ENCODE data around the gene ST6GAL1. TPM values are rescaled to one million over a fixed set of nuclear protein-coding genes. Genes with fewer than 3 reads are reported as not detected.

ST6GAL1 gene
- total RNA-seq, 1 experiment from 2014 or later: 15.6 TPM

DNA sequence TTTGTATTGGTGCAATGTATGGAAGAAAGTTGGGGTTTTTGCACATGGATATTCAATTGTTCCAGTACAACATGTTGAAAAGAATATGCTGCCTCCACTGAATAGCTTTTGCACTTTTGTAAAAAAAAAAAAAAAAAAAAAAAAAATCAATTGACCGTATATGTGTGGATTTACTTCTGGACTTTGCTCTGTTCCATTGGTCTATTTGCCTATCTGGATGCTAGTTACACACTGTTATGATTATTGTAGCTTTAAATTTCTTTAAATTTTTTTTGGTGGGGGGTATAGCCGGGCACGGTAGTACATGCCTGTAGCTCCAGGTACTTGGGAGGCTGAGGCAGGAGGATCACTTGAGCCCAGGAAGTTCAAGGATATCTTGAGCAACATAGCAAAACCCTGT lies 156.5 kb downstream of the ST6GAL1 start:
- Histone ChIP-seq H3K27me3 (ENCODE audit: insufficient read depth, low read length) (no peaks in the 10 kb centered on the region), H3K4me2 (ENCODE audit: low read length) (no peak overlapping the region), H2AFZ (ENCODE audit: low read depth, low read length, poor library complexity, severe bottlenecking) (no peak overlapping the region), H3K9me2 (ENCODE audit: insufficient read depth) (no peaks in the 10 kb centered on the region), H3K4me1 (ENCODE audit: control insufficient read depth in 1 of 2, insufficient read depth in 2 of 2, low read length in 2 of 2) (no peaks in the 10 kb centered on the region), H3K9ac (ENCODE audit: low read length) (no peak overlapping the region), H3K79me2 (ENCODE audit: insufficient read depth, low read length) (no peaks in the 10 kb centered on the region), H3K36me3 (ENCODE audit: control insufficient read depth in 1 of 2, insufficient read depth in 2 of 2, low read length in 2 of 2) (no peaks in the 10 kb centered on the region), H3K9me3 (ENCODE audit: control insufficient read depth in 1 of 2, insufficient read depth in 1 of 2, low read depth in 1 of 2, low read length in 2 of 2) (peaks cover 0 to 4% of the 10 kb centered on the region in 2 experiments; a peak in 1 of 4 replicates), H3K4me3 (replicated peaks in 1 of 2; ENCODE audit: low read depth in 1 of 2, low read length in 2 of 2) (no peak overlapping the region), H3K27ac (ENCODE audit: low read depth, low read length) (no peak overlapping the region), H4K20me1 (ENCODE audit: insufficient read depth) (no peaks in the 10 kb centered on the region)
- TF ChIP-seq POLR2AphosphoS5 (IDR thresholded peaks at IDR 0.05; ENCODE audit: low read depth, low read length) (no peak), EZH2 (IDR thresholded peaks at IDR 0.05) (no peak), SRF (IDR thresholded peaks at IDR 0.05; ENCODE audit: low read depth) (no peak), POLR2A (IDR thresholded peaks at IDR 0.05; ENCODE audit: borderline replicate concordance, extremely low read depth, insufficient read depth, insufficient read length) (no peak), ELF1 (IDR thresholded peaks at IDR 0.05; ENCODE audit: borderline replicate concordance, low read depth) (no peak), REST (IDR thresholded peaks at IDR 0.05; ENCODE audit: low read depth) (no peak), CEBPB (IDR thresholded peaks at IDR 0.05; ENCODE audit: low read depth) (no peak), CBX3 (IDR thresholded peaks at IDR 0.05; ENCODE audit: low read depth) (no peak), TCF7L2 (IDR thresholded peaks at IDR 0.05; ENCODE audit: borderline replicate concordance, extremely low read depth, insufficient read depth, insufficient read length) (no peak), JUND (IDR thresholded peaks at IDR 0.05) (no peak), SIN3A (IDR thresholded peaks at IDR 0.05; ENCODE audit: low read depth) (no peak), EZH2phosphoT487 (IDR thresholded peaks at IDR 0.05; ENCODE audit: borderline replicate concordance) (no peak), SP1 (IDR thresholded peaks at IDR 0.05; ENCODE audit: low read depth) (no peak), MAX (IDR thresholded peaks at IDR 0.05) (no peak), ZFX (IDR thresholded peaks at IDR 0.05) (no peak), RAD21 (IDR thresholded peaks at IDR 0.05; ENCODE audit: low read depth) (no peak), ATF3 (IDR thresholded peaks at IDR 0.05) (no peak), EGR1 (IDR thresholded peaks at IDR 0.05; ENCODE audit: low read depth) (no peak), ZBTB33 (IDR thresholded peaks at IDR 0.05; ENCODE audit: extremely low read depth, insufficient replicate concordance, low read length) (no peak)
- POLR2A ChIA-PET: no interaction called here
- RAD21 ChIA-PET (ENCODE audit: low non-redundant PET in 1 of 2, low total read pairs in 2 of 2, uncharacterized antibody in 2 of 2, unreplicated experiment in 2 of 2): no interaction called here
- intact Hi-C loops (cut with micrococcal nuclease): no loop called here
- CTCF ChIA-PET: no interaction called here
- DNase-seq (ENCODE audit: low read depth, low spot score) (no peak), ATAC-seq (no peak)
- no TSS peak for BruUV-seq (replicated peaks)

Measured in HCT116 (cell line).